Transverse colon (tissue), 4 donors: Measurements from ENCODE around the gene TMEM201. TPM values are rescaled to one million over a fixed set of nuclear protein-coding genes. Genes with fewer than 3 reads are reported as not detected.

Source experiments
- DNase-seq: peaks from one replicate; pipeline ENCODE4 v3.0.0-alpha.2; 2019
- H3K27ac ChIP-seq, 4 donors: fragments of 200-600 bp; sonication (generic); 2 replicates each; pipeline ENCODE4 v1.5.1; 2016 to 2018; ENCODE audit warnings: inconsistent platforms in 4 of 4
- H3K27me3 ChIP-seq: fragments of 200-600 bp; sonication (generic); 2 replicates; pipeline ENCODE4 v1.5.1; 2017; ENCODE audit warnings: inconsistent platforms
- H3K36me3 ChIP-seq, 4 donors: fragments of 200-600 bp; sonication (generic); 2 replicates each; pipeline ENCODE4 v1.5.1; 2017 to 2019; ENCODE audit warnings: inconsistent platforms in 4 of 4
- H3K4me1 ChIP-seq, 4 donors: fragments of 200-600 bp; sonication (generic); 2 replicates each; pipeline ENCODE4 v1.5.1; 2017 to 2020; ENCODE audit warnings: inconsistent platforms in 4 of 4
- H3K4me3 ChIP-seq, 4 donors: fragments of 200-600 bp; sonication (generic); 1 replicate in 1 of 4; 2 replicates in 3 of 4; pipeline versions ENCODE4 v1.5.1 to v1.6.1; 2017 to 2019; ENCODE audit warnings: inconsistent platforms in 4 of 4
- H3K9me3 ChIP-seq, 2 donors: fragments of 200-600 bp; sonication (generic); 2 replicates each; pipeline ENCODE4 v1.5.1; 2017 to 2019; ENCODE audit warnings: inconsistent platforms in 2 of 2
- EP300 ChIP-seq: sonication (generic); formaldehyde crosslinking; IDR thresholded peaks from one replicate; pipeline ENCODE4 v1.6.1; 2017; ENCODE audit warnings: antibody characterized with exemption, low read depth
- POLR2A ChIP-seq: fragments of 450-650 bp; IDR thresholded peaks from one replicate; pipeline ENCODE4 v1.6.1; 2016; ENCODE audit warnings: antibody characterized with exemption, mild to moderate bottlenecking, moderate library complexity
- POLR2AphosphoS5 ChIP-seq, 3 donors: sonication (generic); formaldehyde crosslinking; IDR thresholded peaks; one replicate each; pipeline ENCODE4 v1.6.1; 2016; ENCODE audit warnings: antibody characterized with exemption in 3 of 3
- WGBS, 2 donors: methylation state at CpG; one replicate each; pipeline ENCODE4 v1.1.5; 2018; ENCODE audit warnings: low coverage in 1 of 2; 5-methylcytosine and 5-hydroxymethylcytosine counted together
- in situ Hi-C, 4 donors: fragments of 200-750 bp; cut with MboI; loops; one replicate each; pipeline versions ENCODE4 v1.15.0 to v1.15.1; 2017; ENCODE audit warnings: low sequenced_read_pairs in 3 of 4, low pct_ligation_motif_present in 1 of 4, low pct_unique_long_range_greater_than_20kb in 1 of 4
- intact Hi-C: fragments of 100-400 bp; cut with DNase I; formaldehyde crosslinking; loops from one replicate; pipeline ENCODE4 v1.15.1; 2023; ENCODE audit warnings: low total_unique reads
- total RNA-seq, 4 donors: library from RNA; depleted of rRNA; stranded (reverse); fragments of >200 nt; gene quantifications; one replicate each; pipeline ENCODE4 v1.1.0, GENCODE V29; 2016
- TF ChIP-seq, protein P1 (sequence below), 5 experiments: fragments of 200-600 bp in 3 of 5; fragments of 450-650 bp in 2 of 5; sonication (generic) in 3 of 5; IDR thresholded peaks; 1 replicate in 2 of 5; 2 replicates in 3 of 5; pipeline ENCODE4 v1.5.1; 2016 to 2017; ENCODE audit warnings: antibody characterized with exemption in 5 of 5, inconsistent platforms in 3 of 5, mild to moderate bottlenecking in 2 of 5, moderate library complexity in 1 of 5

TMEM201 gene
- total RNA-seq, 4 donors from 2014 or later = 2.6 to 19.7 (median 6.0) TPM

DNA sequence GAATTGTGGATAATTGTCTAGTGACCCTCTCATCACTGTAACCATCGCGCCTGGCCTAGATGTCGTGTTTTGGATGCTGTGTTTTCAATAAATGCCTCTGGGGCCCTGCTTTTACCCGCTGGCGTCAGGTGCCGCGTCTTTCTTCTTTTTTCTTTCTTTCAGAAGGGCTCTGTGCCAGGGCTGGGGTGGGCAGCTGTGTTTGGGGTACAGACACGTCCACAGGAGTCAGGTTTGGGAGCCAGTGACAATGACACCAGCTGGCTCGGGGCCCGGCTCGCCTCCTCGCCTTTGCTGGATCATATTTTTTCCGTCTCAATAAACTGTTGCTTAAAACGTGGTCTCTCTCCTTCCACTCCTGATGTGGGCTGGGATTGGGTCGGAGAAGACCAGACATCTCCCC lies 16.1 kb downstream of the TMEM201 start:
- intact Hi-C loops = no loop called here
- no peak for DNase-seq
- in situ Hi-C loops = no loop called here
- Histone ChIP-seq H3K27ac (no peak overlapping the region), H3K27me3 (no peaks in the 10 kb centered on the region), H3K4me1 (no peaks in the 10 kb centered on the region), H3K9me3 (no peaks in the 10 kb centered on the region), H3K4me3 (no peak overlapping the region), H3K36me3 (peaks cover 0 to 14% (median 0%) of the 10 kb centered on the region in 4 donors)
- 92 to 93% methylated on average over 3 to 15 of the region's 15 CpGs for WGBS, 2 donors
- TF ChIP-seq POLR2A = no peak
- TF ChIP-seq, protein P1, sequence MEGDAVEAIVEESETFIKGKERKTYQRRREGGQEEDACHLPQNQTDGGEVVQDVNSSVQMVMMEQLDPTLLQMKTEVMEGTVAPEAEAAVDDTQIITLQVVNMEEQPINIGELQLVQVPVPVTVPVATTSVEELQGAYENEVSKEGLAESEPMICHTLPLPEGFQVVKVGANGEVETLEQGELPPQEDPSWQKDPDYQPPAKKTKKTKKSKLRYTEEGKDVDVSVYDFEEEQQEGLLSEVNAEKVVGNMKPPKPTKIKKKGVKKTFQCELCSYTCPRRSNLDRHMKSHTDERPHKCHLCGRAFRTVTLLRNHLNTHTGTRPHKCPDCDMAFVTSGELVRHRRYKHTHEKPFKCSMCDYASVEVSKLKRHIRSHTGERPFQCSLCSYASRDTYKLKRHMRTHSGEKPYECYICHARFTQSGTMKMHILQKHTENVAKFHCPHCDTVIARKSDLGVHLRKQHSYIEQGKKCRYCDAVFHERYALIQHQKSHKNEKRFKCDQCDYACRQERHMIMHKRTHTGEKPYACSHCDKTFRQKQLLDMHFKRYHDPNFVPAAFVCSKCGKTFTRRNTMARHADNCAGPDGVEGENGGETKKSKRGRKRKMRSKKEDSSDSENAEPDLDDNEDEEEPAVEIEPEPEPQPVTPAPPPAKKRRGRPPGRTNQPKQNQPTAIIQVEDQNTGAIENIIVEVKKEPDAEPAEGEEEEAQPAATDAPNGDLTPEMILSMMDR (IDR thresholded peaks at IDR 0.05) = no peak
- no peak for TF ChIP-seq EP300
- no peak for TF ChIP-seq POLR2AphosphoS5 (IDR thresholded peaks at IDR 0.05)

GRCh38 chr1:9605946-9606455 lies 17.3 kb downstream of the TMEM201 start:
- no peaks in the 10 kb centered on the region for H3K9me3 ChIP-seq
- in situ Hi-C loops (no loop called here), intact Hi-C loops (no loop called here)
- WGBS, 2 donors = 100% methylated on average over 14 of the region's 14 CpGs; no CpG with 5 or more reads in 1 of the 2 donors
- H3K27me3 ChIP-seq = no peaks in the 10 kb centered on the region
- peaks cover 0 to 12% (median 0%) of the 10 kb centered on the region in 4 donors for H3K36me3 ChIP-seq
- H3K4me1 ChIP-seq = no peaks in the 10 kb centered on the region
- no peak for TF ChIP-seq POLR2AphosphoS5 (IDR thresholded peaks at IDR 0.05)
- TF ChIP-seq, protein P1 (IDR thresholded peaks at IDR 0.05) = no peak
- no peak for TF ChIP-seq EP300
- TF ChIP-seq POLR2A = no peak
- no peak for DNase-seq
- no peak overlapping the region for H3K4me3 ChIP-seq
- H3K27ac ChIP-seq = no peak overlapping the region

DNA sequence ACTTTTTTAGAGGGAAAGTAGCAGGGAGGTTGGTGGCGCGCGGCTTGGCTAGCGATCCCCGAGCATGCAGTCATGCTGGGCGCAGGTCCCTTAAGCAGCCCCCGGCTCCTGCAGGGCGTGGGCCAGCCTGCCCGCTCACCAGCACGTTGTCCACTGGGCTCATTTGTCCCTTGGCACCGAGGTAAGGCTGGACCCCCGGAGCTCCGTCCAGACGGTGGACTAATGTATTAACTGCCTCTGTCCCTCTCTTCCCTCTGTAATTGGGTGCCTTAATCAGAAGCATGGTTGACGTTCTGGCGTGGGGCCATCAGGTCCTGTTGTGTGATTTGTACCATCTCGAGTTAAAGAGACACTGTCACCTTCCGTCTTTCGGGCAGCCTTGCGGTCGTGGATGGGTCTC lies 17.7 kb downstream of the TMEM201 start:
- WGBS, 2 donors = 91% methylated on average over 21 of the region's 21 CpGs; no CpG with 5 or more reads in 1 of the 2 donors
- Histone ChIP-seq H3K4me1 (no peaks in the 10 kb centered on the region), H3K27ac (no peak overlapping the region), H3K4me3 (no peak overlapping the region), H3K36me3 (peaks cover 0 to 8% (median 0%) of the 10 kb centered on the region in 4 donors), H3K9me3 (no peaks in the 10 kb centered on the region), H3K27me3 (no peaks in the 10 kb centered on the region)
- in situ Hi-C loops (no loop called here), intact Hi-C loops (no loop called here)
- no peak for DNase-seq
- TF ChIP-seq, protein P1 (IDR thresholded peaks at IDR 0.05) = no peak
- TF ChIP-seq EP300 (no peak), POLR2AphosphoS5 (IDR thresholded peaks at IDR 0.05) (no peak), POLR2A (no peak)

- 82 to 90% methylated on average over 2 to 10 of the region's 10 CpGs for WGBS, 2 donors
- Histone ChIP-seq H3K4me3 (no peak overlapping the region), H3K27me3 (no peaks in the 10 kb centered on the region), H3K9me3 (no peaks in the 10 kb centered on the region), H3K36me3 (peaks cover 0 to 3% (median 0%) of the 10 kb centered on the region in 4 donors), H3K27ac (no peak overlapping the region), H3K4me1 (no peaks in the 10 kb centered on the region)
- intact Hi-C loops = no loop called here
- no peak for TF ChIP-seq POLR2AphosphoS5 (IDR thresholded peaks at IDR 0.05)
- TF ChIP-seq, protein P1 (IDR thresholded peaks at IDR 0.05) = no peak
- no peak for TF ChIP-seq EP300
- TF ChIP-seq POLR2A = no peak
- in situ Hi-C loops = no loop called here
- no peak for DNase-seq
Observed at GRCh38 chr1:9606948-9607347, 18.2 kb downstream of the TMEM201 start.
